MM.1S (cell line): ENCODE data around the gene TFDP2.
A peak's percentile ranks its signal among the peaks of the same experiment; 100 is the strongest.
"Not testable (repeated sequence)": the region's sequence is repeated elsewhere in the genome, so short reads cannot be mapped to it uniquely, and the experiment has no call there.

Experiments used
- DNase-seq: peaks from one replicate; pipeline ENCODE4 v3.0.0-alpha.2; 2015
- H2AFZ ChIP-seq: fragments of 300-600 bp; sonication (generic); 2 replicates; pipeline ENCODE4 v1.6.0; 2016; ENCODE audit warnings: antibody characterized with exemption, low read length
- H3F3A ChIP-seq: fragments of 300-600 bp; sonication (generic); 2 replicates; pipeline ENCODE4 v1.6.1; 2016; ENCODE audit warnings: mild to moderate bottlenecking, antibody characterized with exemption, low read length, moderate library complexity, mixed read lengths; ENCODE audit not compliant: insufficient read depth
- H3K27ac ChIP-seq: fragments of 300-600 bp; sonication (generic); 2 replicates; pipeline ENCODE4 v1.5.1; 2016; ENCODE audit warnings: mild to moderate bottlenecking, low read length
- H3K27me3 ChIP-seq: fragments of 300-600 bp; sonication (generic); replicated peaks from 2 replicates; pipeline ENCODE4 v1.6.0; 2016; ENCODE audit warnings: low read length; ENCODE audit not compliant: insufficient read depth
- H3K36me3 ChIP-seq: fragments of 300-600 bp; sonication (generic); replicated peaks from 2 replicates; pipeline ENCODE4 v1.6.1; 2016; ENCODE audit warnings: mild to moderate bottlenecking, low read length, mixed read lengths; ENCODE audit not compliant: insufficient read depth
- H3K4me1 ChIP-seq: fragments of 300-600 bp; sonication (generic); 2 replicates; pipeline ENCODE4 v1.6.1; 2016; ENCODE audit warnings: low read length, mixed read lengths
- H3K4me2 ChIP-seq: fragments of 300-600 bp; sonication (generic); 2 replicates; pipeline ENCODE4 v1.6.0; 2016; ENCODE audit warnings: low read depth, low read length
- H3K4me3 ChIP-seq: fragments of 300-600 bp; sonication (generic); 2 replicates; pipeline ENCODE4 v1.5.1; 2016; ENCODE audit warnings: low read length, mixed read lengths
- H3K79me2 ChIP-seq: fragments of 300-600 bp; sonication (generic); 2 replicates; pipeline ENCODE4 v1.6.1; 2016; ENCODE audit warnings: mixed run types, low read length, mixed read lengths
- H3K9ac ChIP-seq: fragments of 300-600 bp; sonication (generic); 2 replicates; pipeline ENCODE4 v1.6.1; 2016; ENCODE audit warnings: low read length, mixed read lengths
- H3K9me2 ChIP-seq: fragments of 300-600 bp; sonication (generic); replicated peaks from 2 replicates; pipeline ENCODE4 v1.6.1; 2016; ENCODE audit warnings: mild to moderate bottlenecking, low read length, mixed read lengths; ENCODE audit not compliant: insufficient read depth
- H3K9me3 ChIP-seq: fragments of 300-600 bp; sonication (generic); replicated peaks from 2 replicates; pipeline ENCODE4 v1.6.1; 2016; ENCODE audit warnings: mild to moderate bottlenecking, low read length, mixed read lengths; ENCODE audit not compliant: insufficient read depth
- H4K20me1 ChIP-seq: fragments of 300-600 bp; sonication (generic); 2 replicates; pipeline ENCODE4 v1.6.1; 2016; ENCODE audit warnings: mild to moderate bottlenecking, low read length, moderate library complexity, mixed read lengths; ENCODE audit not compliant: insufficient read depth
- CTCF ChIP-seq: fragments of 300-600 bp; sonication (generic); IDR thresholded peaks from 2 replicates; pipeline ENCODE4 v1.5.1; 2016; ENCODE audit warnings: antibody characterized with exemption, low read length, mixed read lengths
- EZH2 ChIP-seq: fragments of 300-600 bp; sonication (generic); optimal IDR thresholded peaks from 2 replicates; pipeline ENCODE3; 2017; ENCODE audit warnings: low read depth, mild to moderate bottlenecking, antibody characterized with exemption, low read length, mixed read lengths
- EZH2phosphoT487 ChIP-seq: fragments of 300-600 bp; sonication (generic); IDR thresholded peaks from 2 replicates; pipeline ENCODE4 v1.6.1; 2018; ENCODE audit warnings: antibody characterized with exemption, low read length

The TFDP2 gene

GRCh38 chr3:141913150-141913811 is 236.1 kb downstream of the TFDP2 start:
- Histone ChIP-seq H3F3A (no peaks in the 10 kb centered on the region; the same call in 1 of the 2 replicates), H3K27ac (no peak overlapping the region), H3K9me2 (no peaks in the 10 kb centered on the region), H3K4me1 (no peaks in the 10 kb centered on the region), H3K9me3 (no peaks in the 10 kb centered on the region), H3K36me3 (peaks cover 4% of the 10 kb centered on the region; the same call in 1 of the 2 replicates), H3K79me2 (no peaks in the 10 kb centered on the region), H4K20me1 (no peaks in the 10 kb centered on the region), H3K9ac (no peak overlapping the region), H3K4me2 (no peak overlapping the region), H3K4me3 (no peak overlapping the region), H2AFZ (no peak overlapping the region), H3K27me3 (no peaks in the 10 kb centered on the region)
- DNase-seq, result peak; percentile 66
- TF ChIP-seq EZH2phosphoT487, result no peak
- TF ChIP-seq CTCF, result peak; percentile 77

GRCh38 chr3:141909986-141910385 is 239.4 kb downstream of the TFDP2 start:
- not testable (repeated sequence) for H3K4me1 ChIP-seq, H3K36me3 ChIP-seq, H3K9me3 ChIP-seq, H3K79me2 ChIP-seq, H3K9ac ChIP-seq, H4K20me1 ChIP-seq, H2AFZ ChIP-seq, H3F3A ChIP-seq, H3K27ac ChIP-seq, H3K4me3 ChIP-seq, H3K4me2 ChIP-seq, H3K27me3 ChIP-seq, DNase-seq, H3K9me2 ChIP-seq

- Histone ChIP-seq H3K36me3 (peaks cover 3% of the 10 kb centered on the region), H4K20me1 (no peaks in the 10 kb centered on the region)
- no peak for TF ChIP-seq EZH2
- TF ChIP-seq CTCF, result no peak
- no peak for TF ChIP-seq EZH2phosphoT487
Observed at GRCh38 chr3:141909408-141909807, 239.9 kb downstream of the TFDP2 start.

GRCh38 chr3:141905129-141905528 is 244.2 kb downstream of the TFDP2 start:
- DNase-seq, result no peak
- no peak overlapping the region for H3K9ac ChIP-seq
- no peaks in the 10 kb centered on the region for H4K20me1 ChIP-seq
- H3F3A ChIP-seq, result no peaks in the 10 kb centered on the region
- no peak overlapping the region for H3K27ac ChIP-seq
- H3K79me2 ChIP-seq, result peaks cover 18% of the 10 kb centered on the region
- no peaks in the 10 kb centered on the region for H3K9me2 ChIP-seq
- no peak overlapping the region for H3K4me3 ChIP-seq
- no peak overlapping the region for H3K4me2 ChIP-seq
- H3K4me1 ChIP-seq, result no peaks in the 10 kb centered on the region
- H3K36me3 ChIP-seq, result peaks cover 3% of the 10 kb centered on the region
- TF ChIP-seq EZH2phosphoT487, result no peak
- TF ChIP-seq EZH2, result no peak
- no peak for TF ChIP-seq CTCF
- no peak overlapping the region for H2AFZ ChIP-seq
- no peaks in the 10 kb centered on the region for H3K27me3 ChIP-seq
- no peaks in the 10 kb centered on the region for H3K9me3 ChIP-seq

More at GRCh38 chr3:141909408-141909807, 239.9 kb downstream of the TFDP2 start:
- Histone ChIP-seq H3K9me3 (no peaks in the 10 kb centered on the region), H3K4me2 (no peak overlapping the region), H3F3A (no peaks in the 10 kb centered on the region; the same call in 1 of the 2 replicates), H3K9me2 (no peaks in the 10 kb centered on the region), H3K27ac (no peak overlapping the region), H2AFZ (no peak overlapping the region), H3K9ac (no peak overlapping the region), H3K79me2 (no peaks in the 10 kb centered on the region), H3K4me3 (no peak overlapping the region), H3K27me3 (no peaks in the 10 kb centered on the region), H3K4me1 (no peaks in the 10 kb centered on the region)
- DNase-seq, result no peak
